H1 (cell line): ENCODE data around the gene ZNF132. TPM values are rescaled to one million over a fixed set of nuclear protein-coding genes. Genes with fewer than 3 reads are reported as not detected.

Experiments used
- CTCF ChIA-PET: fragments of 300-600 bp; sonication (Branson Sonifier 250); formaldehyde crosslinking; loops from one replicate; lab custom pipeline; 2021; ENCODE audit not compliant: partially characterized antibody; lab: Charles Lee
- POLR2A ChIA-PET: fragments of 300-600 bp; sonication (Branson Sonifier 250); formaldehyde crosslinking; loops from one replicate; lab custom pipeline; 2021; ENCODE audit warnings: inconsistent platforms; ENCODE audit not compliant: partially characterized antibody; lab: Charles Lee
- DNase-seq, 2 experiments: peaks; one replicate each; pipeline versions ENCODE4 v3.0.0 to v3.0.0-alpha.2; 2010 to 2022; ENCODE audit warnings: low spot score in 2 of 2, low read depth in 1 of 2, mixed read lengths in 1 of 2
- FAIRE-seq: peaks from 2 replicates; lab custom pipeline; 2011; peaks lifted over from hg19 to GRCh38; lab: Jason Lieb, UNC
- H2AFZ ChIP-seq: 2 replicates; pipeline ENCODE4 v1.8.1; 2012; ENCODE audit warnings: low read length, inconsistent platforms
- H2AK5ac ChIP-seq: 2 replicates; pipeline ENCODE4 v1.6.1; 2013; ENCODE audit warnings: low read depth, low read length
- H2BK120ac ChIP-seq: replicated peaks from 2 replicates; pipeline ENCODE3; 2013; ENCODE audit warnings: low read depth, low read length, inconsistent platforms
- H2BK12ac ChIP-seq: 2 replicates; pipeline ENCODE4 v1.6.1; 2013; ENCODE audit warnings: low read depth, low read length
- H2BK15ac ChIP-seq: 2 replicates; pipeline ENCODE4 v1.6.1; 2013; ENCODE audit warnings: low read length
- H2BK20ac ChIP-seq: 2 replicates; pipeline ENCODE4 v1.6.1; 2013; ENCODE audit warnings: low read length
- H2BK5ac ChIP-seq: 2 replicates; pipeline ENCODE4 v1.6.1; 2013; ENCODE audit warnings: low read depth, low read length
- H3K14ac ChIP-seq: 2 replicates; pipeline ENCODE4 v1.6.1; 2013; ENCODE audit warnings: inconsistent platforms; ENCODE audit not compliant: insufficient read length
- H3K18ac ChIP-seq: 2 replicates; pipeline ENCODE4 v1.6.1; 2013; ENCODE audit warnings: low read length; ENCODE audit errors: extremely low read depth
- H3K23ac ChIP-seq: 2 replicates; pipeline ENCODE4 v1.6.1; 2013; ENCODE audit warnings: inconsistent platforms; ENCODE audit not compliant: insufficient read length
- H3K23me2 ChIP-seq: 2 replicates; pipeline ENCODE4 v1.6.1; 2013; ENCODE audit warnings: low read depth, low read length
- H3K27ac ChIP-seq: 2 replicates; pipeline ENCODE4 v1.6.1; 2011; ENCODE audit warnings: low read depth, low read length, inconsistent platforms
- H3K27me3 ChIP-seq, 4 experiments: replicated peaks in 1 of 4; 1 replicate in 1 of 4; 2 replicates in 3 of 4; pipeline versions ENCODE4 v1.6.1 to v1.8.1; 2011 to 2013; ENCODE audit warnings: low read length in 3 of 4, mild to moderate bottlenecking in 3 of 4, inconsistent platforms in 2 of 4, mixed read lengths in 2 of 4, moderate library complexity in 1 of 4; ENCODE audit not compliant: control insufficient read depth in 3 of 4, insufficient read depth in 3 of 4; ENCODE audit errors: extremely low read depth in 1 of 4
- H3K36me3 ChIP-seq, 4 experiments: 2 replicates each; pipeline versions ENCODE4 v1.6.1 to v1.8.1; 2011 to 2013; ENCODE audit warnings: mild to moderate bottlenecking in 4 of 4, low read length in 3 of 4, moderate library complexity in 2 of 4, control low read depth in 1 of 4, inconsistent platforms in 1 of 4; ENCODE audit not compliant: insufficient read depth in 4 of 4, control insufficient read depth in 2 of 4
- H3K4ac ChIP-seq: replicated peaks from 2 replicates; pipeline ENCODE3; 2013; ENCODE audit warnings: low read length, low read depth, mixed read lengths, inconsistent platforms; ENCODE audit not compliant: insufficient read length
- H3K4me1 ChIP-seq, 4 experiments: replicated peaks in 1 of 4; 1 replicate in 1 of 4; 2 replicates in 3 of 4; pipeline versions ENCODE4 v1.6.1 to v1.8.1; 2011 to 2013; ENCODE audit warnings: low read length in 3 of 4, inconsistent platforms in 2 of 4, mixed read lengths in 1 of 4; ENCODE audit not compliant: insufficient read depth in 4 of 4, control insufficient read depth in 3 of 4
- H3K4me2 ChIP-seq, 2 experiments: 2 replicates each; pipeline versions ENCODE4 v1.6.1 to v1.8.1; 2011 to 2013; ENCODE audit warnings: low read depth in 2 of 2, low read length in 2 of 2, control low read depth in 1 of 2, inconsistent platforms in 1 of 2, mild to moderate bottlenecking in 1 of 2; ENCODE audit not compliant: insufficient read depth in 1 of 2
- H3K4me3 ChIP-seq, 4 experiments: fragments of 200-600, 300-600 bp in 1 of 4; sonication (generic), shearing (Covaris generic), sonication (Bioruptor Twin) in 1 of 4; 2 replicates each; pipeline versions ENCODE4 v1.5.1 to v1.8.1; 2011 to 2016; ENCODE audit warnings: low read length in 4 of 4, low read depth in 3 of 4, control low read depth in 2 of 4, inconsistent platforms in 2 of 4, mild to moderate bottlenecking in 2 of 4, mixed read lengths in 1 of 4, moderate library complexity in 1 of 4; ENCODE audit not compliant: insufficient read depth in 2 of 4; ENCODE audit errors: extremely low read depth in 1 of 4
- H3K56ac ChIP-seq: replicated peaks from 2 replicates; pipeline ENCODE3; 2013; ENCODE audit warnings: low read depth, mild to moderate bottlenecking, mixed read lengths, low read length, inconsistent platforms; ENCODE audit not compliant: insufficient read length
- H3K79me1 ChIP-seq: 2 replicates; pipeline ENCODE4 v1.6.1; 2013; ENCODE audit warnings: low read depth, low read length, control low read depth
- H3K79me2 ChIP-seq, 2 experiments: 2 replicates each; pipeline versions ENCODE4 v1.6.1 to v1.8.1; 2012 to 2013; ENCODE audit warnings: low read length in 2 of 2, mild to moderate bottlenecking in 2 of 2, inconsistent platforms in 1 of 2; ENCODE audit not compliant: insufficient read depth in 2 of 2, control insufficient read depth in 1 of 2
- H3K9ac ChIP-seq, 4 experiments: replicated peaks in 1 of 4; 1 replicate in 1 of 4; 2 replicates in 3 of 4; pipeline versions ENCODE4 v1.6.1 to v1.8.1; 2011 to 2013; ENCODE audit warnings: low read depth in 3 of 4, low read length in 3 of 4, control low read depth in 2 of 4, mild to moderate bottlenecking in 2 of 4, moderate library complexity in 2 of 4, inconsistent platforms in 1 of 4; ENCODE audit errors: extremely low read depth in 1 of 4
- H3K9me3 ChIP-seq, 2 experiments: 2 replicates each; pipeline versions ENCODE4 v1.6.1 to v1.8.1; 2012 to 2013; ENCODE audit warnings: mild to moderate bottlenecking in 2 of 2, moderate library complexity in 2 of 2, control low read depth in 1 of 2, inconsistent platforms in 1 of 2, low read depth in 1 of 2, low read length in 1 of 2, mixed read lengths in 1 of 2; ENCODE audit not compliant: insufficient read depth in 2 of 2
- H4K20me1 ChIP-seq, 2 experiments: replicated peaks in 1 of 2; 2 replicates each; pipeline versions ENCODE3 to v1.8.1; 2011 to 2013; ENCODE audit warnings: inconsistent platforms in 2 of 2, low read length in 2 of 2, mild to moderate bottlenecking in 1 of 2; ENCODE audit not compliant: insufficient read depth in 2 of 2, control insufficient read depth in 1 of 2
- H4K5ac ChIP-seq: 2 replicates; pipeline ENCODE4 v1.6.1; 2013; ENCODE audit warnings: low read length, low read depth, mixed read lengths, inconsistent platforms; ENCODE audit not compliant: insufficient read length
- H4K8ac ChIP-seq: 2 replicates; pipeline ENCODE4 v1.8.0; 2013; ENCODE audit warnings: mild to moderate bottlenecking, moderate library complexity, low read length, inconsistent platforms; ENCODE audit not compliant: insufficient read depth; ENCODE audit errors: extremely low read depth
- H4K91ac ChIP-seq: replicated peaks from 2 replicates; pipeline ENCODE3; 2013; ENCODE audit warnings: low read length, mixed read lengths, inconsistent platforms; ENCODE audit not compliant: insufficient read length
- HDAC2 ChIP-seq, 2 experiments: fragments of 300-600 bp in 1 of 2; sonication (generic) in 1 of 2; IDR thresholded peaks; 2 replicates each; pipeline ENCODE4 v1.6.1; 2011 to 2012; ENCODE audit warnings: low read depth in 2 of 2, low read length in 2 of 2, mild to moderate bottlenecking in 2 of 2, moderate library complexity in 2 of 2, borderline replicate concordance in 1 of 2, inconsistent platforms in 1 of 2
- JUN ChIP-seq: IDR thresholded peaks from 2 replicates; pipeline ENCODE4 v1.6.1; 2011; ENCODE audit warnings: low read depth, mild to moderate bottlenecking, improper control_type of control experiment, low read length
- JUND ChIP-seq: IDR thresholded peaks from 2 replicates; pipeline ENCODE4 v1.6.1; 2011; ENCODE audit warnings: mild to moderate bottlenecking, improper control_type of control experiment, low read length
- KDM4A ChIP-seq: IDR thresholded peaks from one replicate; pipeline ENCODE4 v1.7.1; 2012; ENCODE audit warnings: low read depth, mild to moderate bottlenecking, moderate library complexity, low read length, inconsistent platforms; ENCODE audit not compliant: severe bottlenecking
- KDM5A ChIP-seq: fragments of 200-600 bp; IDR thresholded peaks from 2 replicates; pipeline ENCODE4 v1.7.1; 2012; ENCODE audit warnings: mild to moderate bottlenecking, low read length, inconsistent platforms, mixed read lengths
- POU5F1 ChIP-seq: IDR thresholded peaks from 2 replicates; pipeline ENCODE4 v1.6.1; 2011; ENCODE audit warnings: low read depth, mild to moderate bottlenecking, low read length, moderate library complexity
- RFX5 ChIP-seq: IDR thresholded peaks from 2 replicates; pipeline ENCODE4 v1.6.1; 2011; ENCODE audit warnings: low read depth, low read length, improper control_type of control experiment, borderline replicate concordance
- TEAD4 ChIP-seq: IDR thresholded peaks from 2 replicates; pipeline ENCODE4 v1.6.1; 2012; ENCODE audit warnings: low read depth, low read length, inconsistent platforms, mixed read lengths
- WGBS, 2 experiments: shearing (Covaris generic) in 1 of 2; methylation state at CpG; one replicate each; pipeline versions ENCODE4 v1.1.6 to v1.1.7; 2013 to 2015; ENCODE audit warnings: low lambda C conversion rate in 2 of 2, mixed read lengths in 2 of 2, inconsistent platforms in 1 of 2, low coverage in 1 of 2, missing lambda C conversion rate in 1 of 2; ENCODE audit not compliant: insufficient replicate concordance in 2 of 2, insufficient coverage in 1 of 2, insufficient read length in 1 of 2; ENCODE audit errors: extremely low coverage in 1 of 2, missing lambda C conversion rate in 1 of 2; 5-methylcytosine and 5-hydroxymethylcytosine counted together
- polyA plus RNA-seq, 7 experiments: library from polyadenylated mRNA; depleted of rRNA in 3 of 7; stranded (reverse) in 5 of 7; unstranded in 2 of 7; fragments of >200 nt in 5 of 7; fragments of 200-250 nt in 2 of 7; gene quantifications; 1 replicate in 5 of 7; 2 replicates in 1 of 7; 4 replicates in 1 of 7; pipeline versions ENCODE4 v1.2.1 to v1.2.3, GENCODE V29; 2011 to 2013; ENCODE audit warnings: missing spikeins in 2 of 7, mixed read lengths in 2 of 7
- total RNA-seq: library from RNA; stranded (reverse); fragmentation: NEBNext Ultra II Directional; extraction: Animal tissue kit (Norgen Biotek cat#: 25700); gene quantifications from 2 replicates; pipeline ENCODE4 v1.2.1, GENCODE V29; 2021

The ZNF132 gene
- total and polyA plus RNA-seq, 2 of the 8 experiments (the other 6 are each of a cell fraction or from before 2014, with no cell fraction given), result 0.89 to 1.9 TPM

DNA sequence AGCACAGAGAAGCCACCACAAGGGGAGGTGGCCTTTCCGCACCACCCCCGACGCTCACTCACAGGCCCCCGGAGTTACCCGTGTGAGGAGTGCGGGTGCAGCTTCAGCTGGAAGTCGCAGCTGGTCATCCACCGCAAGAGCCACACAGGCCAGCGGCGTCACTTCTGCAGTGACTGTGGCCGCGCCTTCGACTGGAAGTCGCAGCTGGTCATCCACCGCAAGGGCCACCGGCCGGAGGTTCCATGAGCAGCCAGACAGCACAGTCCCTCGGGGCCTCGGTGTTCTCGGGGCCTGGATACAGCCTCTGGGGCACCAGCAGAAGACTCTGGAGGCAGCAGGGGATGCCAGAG, 40.5 kb upstream of the ZNF132 start:
- ChIA-PET CTCF (interaction anchor here (1.6 kb wide), 1 partner anchor 11 kb away, joined by 3 read pairs; no protein-coding TSS in a partner anchor), POLR2A (interaction anchor here (0.6 to 2.3 kb wide), 2 partner anchors 39 to 59 kb away, joined by 3 to 6 read pairs; partner anchors contain the start of gene ZBTB45)
- no peak for TF ChIP-seq TEAD4
- no peak for TF ChIP-seq JUND
- TF ChIP-seq KDM5A, result no peak
- TF ChIP-seq HDAC2 (IDR thresholded peaks at IDR 0.05; ENCODE audit: borderline replicate concordance in 1 of 2, low read depth in 2 of 2, low read length in 2 of 2), result no peak
- no peak for TF ChIP-seq KDM4A
- no peak for TF ChIP-seq RFX5
- TF ChIP-seq POU5F1, result no peak
- TF ChIP-seq JUN, result no peak
- Histone ChIP-seq H3K27ac (no peak overlapping the region), H4K91ac (no peak overlapping the region), H2AFZ (no peak overlapping the region), H2BK12ac (no peak overlapping the region), H3K27me3 (peaks cover 0 to 3% (median 0%) of the 10 kb centered on the region in 4 experiments; a peak in 2 of 7 replicates), H3K18ac (no peak overlapping the region), H3K4me1 (peaks cover 0 to 5% (median 2%) of the 10 kb centered on the region in 4 experiments; a peak in 6 of 7 replicates), H2BK15ac (no peak overlapping the region), H3K23ac (no peak overlapping the region), H3K79me2 (no peaks in the 10 kb centered on the region), H3K4me3 (no peak overlapping the region), H3K79me1 (no peaks in the 10 kb centered on the region), H2AK5ac (no peak overlapping the region), H2BK120ac (no peak overlapping the region), H3K36me3 (peaks cover 0 to 2% (median 0%) of the 10 kb centered on the region in 4 experiments; a peak in 2 of 8 replicates), H3K9ac (no peak overlapping the region), H4K20me1 (no peaks in the 10 kb centered on the region), H4K5ac (no peak overlapping the region), H4K8ac (no peak overlapping the region), H3K23me2 (peaks cover 8% of the 10 kb centered on the region), H3K4ac (no peak overlapping the region), H2BK5ac (no peak overlapping the region), H2BK20ac (no peak overlapping the region), H3K9me3 (no peaks in the 10 kb centered on the region), H3K56ac (no peak overlapping the region), H3K14ac (no peak overlapping the region), H3K4me2 (no peak overlapping the region)
- FAIRE-seq (no peak), DNase-seq (no peak)
- whole genome bisulfite sequencing, 2 experiments, result 89% methylated on average over 12 of the region's 20 CpGs; no CpG with 5 or more reads in 1 of the 2 experiments
